Astrocyte (in vitro differentiated cells and primary cell): ENCODE results near the gene SH3BP4.

Source experiments
- EZH2 ChIP-seq: IDR thresholded peaks from 2 replicates; pipeline ENCODE4 v1.6.1; 2012; ENCODE audit warnings: mild to moderate bottlenecking, low read length, inconsistent platforms; ENCODE audit not compliant: insufficient read depth
- TF ChIP-seq, protein P1 (sequence below): IDR thresholded peaks from 2 replicates; pipeline ENCODE4 v1.5.1; 2011; ENCODE audit warnings: low read depth, mild to moderate bottlenecking, inconsistent platforms, low read length, moderate library complexity; ENCODE audit not compliant: insufficient read depth

DNA sequence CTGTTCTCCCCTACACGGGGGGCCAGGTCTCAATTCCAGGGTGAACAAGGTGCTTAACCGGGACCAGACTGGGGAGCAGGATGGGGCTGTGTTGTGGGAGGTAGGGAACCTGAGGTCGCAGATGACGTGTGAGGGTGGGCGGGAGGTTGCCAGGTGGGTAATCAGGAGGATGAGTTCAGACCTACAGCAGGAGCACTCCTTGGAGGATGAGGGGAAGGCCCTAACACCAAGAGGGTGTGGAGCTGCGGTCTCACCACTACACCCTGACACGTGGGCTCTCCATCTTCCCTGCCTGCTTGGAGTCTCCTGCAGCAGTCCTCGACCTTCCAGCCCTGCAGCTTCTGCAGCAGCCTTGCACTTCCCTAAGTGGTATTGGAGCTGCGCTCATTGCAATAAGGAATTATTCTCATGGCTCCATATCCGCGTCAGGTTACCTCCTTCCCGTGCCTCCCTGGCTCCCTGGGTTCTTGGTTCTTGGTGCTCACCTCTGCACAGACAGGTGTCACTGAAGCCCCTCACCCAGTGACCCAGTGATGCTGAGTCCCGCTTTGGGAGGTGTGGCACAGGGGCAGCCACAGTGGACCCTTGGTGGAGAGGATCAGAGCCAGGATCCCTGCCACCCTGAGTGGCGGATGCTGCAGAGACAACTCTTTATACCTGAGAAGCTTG is 15.5 kb downstream of the SH3BP4 start:
- TF ChIP-seq, protein P1, sequence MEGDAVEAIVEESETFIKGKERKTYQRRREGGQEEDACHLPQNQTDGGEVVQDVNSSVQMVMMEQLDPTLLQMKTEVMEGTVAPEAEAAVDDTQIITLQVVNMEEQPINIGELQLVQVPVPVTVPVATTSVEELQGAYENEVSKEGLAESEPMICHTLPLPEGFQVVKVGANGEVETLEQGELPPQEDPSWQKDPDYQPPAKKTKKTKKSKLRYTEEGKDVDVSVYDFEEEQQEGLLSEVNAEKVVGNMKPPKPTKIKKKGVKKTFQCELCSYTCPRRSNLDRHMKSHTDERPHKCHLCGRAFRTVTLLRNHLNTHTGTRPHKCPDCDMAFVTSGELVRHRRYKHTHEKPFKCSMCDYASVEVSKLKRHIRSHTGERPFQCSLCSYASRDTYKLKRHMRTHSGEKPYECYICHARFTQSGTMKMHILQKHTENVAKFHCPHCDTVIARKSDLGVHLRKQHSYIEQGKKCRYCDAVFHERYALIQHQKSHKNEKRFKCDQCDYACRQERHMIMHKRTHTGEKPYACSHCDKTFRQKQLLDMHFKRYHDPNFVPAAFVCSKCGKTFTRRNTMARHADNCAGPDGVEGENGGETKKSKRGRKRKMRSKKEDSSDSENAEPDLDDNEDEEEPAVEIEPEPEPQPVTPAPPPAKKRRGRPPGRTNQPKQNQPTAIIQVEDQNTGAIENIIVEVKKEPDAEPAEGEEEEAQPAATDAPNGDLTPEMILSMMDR: no peak
- no peak for TF ChIP-seq EZH2
